ENCODE data around the gene RBMS3.

DNA sequence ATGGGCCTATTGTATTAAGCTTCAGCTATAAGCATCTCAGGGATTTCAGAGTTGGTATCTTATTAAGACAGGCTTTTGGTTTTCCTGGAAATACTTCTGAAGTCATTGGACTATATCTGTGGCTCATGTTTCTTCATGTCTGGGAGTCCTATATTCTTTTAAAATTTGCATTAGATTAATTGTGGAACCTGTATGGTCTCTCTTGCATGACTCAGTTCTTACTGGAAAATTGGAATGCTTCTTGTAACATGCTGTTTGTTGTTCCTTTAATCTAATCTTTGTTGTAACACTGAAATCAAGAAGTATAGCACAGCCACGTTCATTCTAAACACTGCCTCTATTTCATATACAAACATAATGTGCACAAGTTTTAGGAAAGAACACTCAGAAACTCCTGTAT is 208.1 kb downstream of the RBMS3 start:
- no peak for TF ChIP-seq POLR2A (IDR thresholded peaks at IDR 0.05)
- TF ChIP-seq, protein P1, sequence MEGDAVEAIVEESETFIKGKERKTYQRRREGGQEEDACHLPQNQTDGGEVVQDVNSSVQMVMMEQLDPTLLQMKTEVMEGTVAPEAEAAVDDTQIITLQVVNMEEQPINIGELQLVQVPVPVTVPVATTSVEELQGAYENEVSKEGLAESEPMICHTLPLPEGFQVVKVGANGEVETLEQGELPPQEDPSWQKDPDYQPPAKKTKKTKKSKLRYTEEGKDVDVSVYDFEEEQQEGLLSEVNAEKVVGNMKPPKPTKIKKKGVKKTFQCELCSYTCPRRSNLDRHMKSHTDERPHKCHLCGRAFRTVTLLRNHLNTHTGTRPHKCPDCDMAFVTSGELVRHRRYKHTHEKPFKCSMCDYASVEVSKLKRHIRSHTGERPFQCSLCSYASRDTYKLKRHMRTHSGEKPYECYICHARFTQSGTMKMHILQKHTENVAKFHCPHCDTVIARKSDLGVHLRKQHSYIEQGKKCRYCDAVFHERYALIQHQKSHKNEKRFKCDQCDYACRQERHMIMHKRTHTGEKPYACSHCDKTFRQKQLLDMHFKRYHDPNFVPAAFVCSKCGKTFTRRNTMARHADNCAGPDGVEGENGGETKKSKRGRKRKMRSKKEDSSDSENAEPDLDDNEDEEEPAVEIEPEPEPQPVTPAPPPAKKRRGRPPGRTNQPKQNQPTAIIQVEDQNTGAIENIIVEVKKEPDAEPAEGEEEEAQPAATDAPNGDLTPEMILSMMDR (IDR thresholded peaks at IDR 0.05): no peak
- TF ChIP-seq POLR2AphosphoS5 (IDR thresholded peaks at IDR 0.05): no peak
- TF ChIP-seq EP300 (IDR thresholded peaks at IDR 0.05): no peak
